Heart left ventricle (tissue), 13 donors: ENCODE measurements around the gene ADIPOR1.
"Not testable (repeated sequence)": the region's sequence is repeated elsewhere in the genome, so short reads cannot be mapped to it uniquely, and the experiment has no call there.

Source experiments
- CTCF ChIP-seq, 12 donors: fragments of 200-600 bp; sonication (generic) in 4 of 12; IDR thresholded peaks; one replicate each; pipeline versions ENCODE4 v1.5.0 to v1.8.0; 2018 to 2022; ENCODE audit warnings: antibody characterized with exemption in 12 of 12, mild to moderate bottlenecking in 5 of 12
- POLR2A ChIP-seq, 2 donors: fragments of 450-650 bp; IDR thresholded peaks; one replicate each; pipeline ENCODE4 v1.6.1; 2017; ENCODE audit warnings: antibody characterized with exemption in 2 of 2, mild to moderate bottlenecking in 2 of 2, moderate library complexity in 2 of 2
- donor health status: ischemic (EF 13 %, LVEDD 7.1; RV severe dilation, severe dysfunction).
- donor health status: DM: no; HTN: yes; CAD: no.
- donor health status: DM: no; HTN: no; CAD: no.
- donor health status: ischemic (EF 25% LVEDD 6.9; RV normal size, moderate dysfunction).
- donor health status: ischemic (EF 25% LVEDD 5.7; RV mildly dilated, moderate dysfunction).
- donor health status: ischemic (EF 35%, LVEDD 5.7; RV mildly dilated, moderate dysfunction).
- donor health status: nonischemic (EF 11% LVEDD 7.7; RV severe dilation, severe dysfunction).
- donor health status: DM: yes; HTN: yes; CAD: no.
- donor health status: PGD.
- donor health status: ischemic (EF 29% LVEDD 5.4; RV normal size, mild dysfunction).
- donor health status: nonischemic (EF 23%, LVEDD 6.1; RV moderate dilation, normal function).

DNA sequence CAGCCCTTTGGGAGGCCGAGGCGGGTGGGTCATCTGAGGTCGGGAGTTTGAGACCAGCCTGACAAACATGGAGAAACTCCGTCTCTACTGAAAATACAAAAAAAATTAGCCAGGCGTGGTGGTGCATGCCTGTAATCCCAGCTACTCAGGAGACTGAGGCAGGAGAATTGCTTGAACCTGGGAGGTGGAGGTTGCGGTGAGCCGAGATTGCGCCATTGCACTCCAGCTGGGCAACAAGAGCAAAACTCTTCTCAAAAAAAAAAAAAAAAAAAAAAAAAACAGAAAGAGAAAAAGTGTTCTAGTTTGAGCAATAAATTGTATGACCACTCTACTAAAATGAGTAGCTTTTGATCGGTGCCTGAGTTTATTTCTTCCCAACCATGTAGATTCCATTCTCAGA is 28.0 kb upstream of the ADIPOR1 start:
- TF ChIP-seq CTCF, POLR2A (IDR thresholded peaks at IDR 0.05): not testable (repeated sequence)
